Sigmoid colon (tissue), 4 donors: ENCODE data around the gene DHX58.

Experiments
- CTCF ChIP-seq, 4 experiments: fragments of 450-650 bp in 3 of 4; fragments of 200-600 bp in 1 of 4; IDR thresholded peaks; one replicate each; pipeline ENCODE4 v1.5.1; 2016 to 2019; ENCODE audit warnings: antibody characterized with exemption in 4 of 4, mild to moderate bottlenecking in 3 of 4, moderate library complexity in 2 of 4
- POLR2AphosphoS5 ChIP-seq, 4 donors: sonication (generic); formaldehyde crosslinking; IDR thresholded peaks; one replicate each; pipeline ENCODE4 v1.6.1; 2017; ENCODE audit warnings: antibody characterized with exemption in 4 of 4

DNA sequence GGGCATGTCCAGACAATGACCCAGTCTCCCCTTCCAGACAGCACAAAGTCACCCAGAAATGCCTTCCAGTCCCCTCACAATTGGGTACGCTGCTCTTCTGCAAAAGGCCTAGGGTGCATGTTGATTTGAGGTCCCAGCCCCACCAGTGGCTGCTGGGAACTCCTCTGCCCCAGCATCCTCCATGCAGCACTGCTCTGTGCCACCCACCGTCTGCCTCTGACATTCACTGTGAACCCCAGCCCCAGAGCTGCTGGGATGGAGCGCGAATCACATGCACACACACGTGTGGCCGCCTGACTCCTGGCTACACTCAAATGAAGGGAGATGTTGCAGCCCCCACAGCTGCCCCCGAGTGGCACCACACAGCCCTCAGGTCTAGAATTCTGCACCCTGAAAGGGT is 60.9 kb downstream of the DHX58 start:
- TF ChIP-seq CTCF (IDR thresholded peaks at IDR 0.05), result no peak
- no peak for TF ChIP-seq POLR2AphosphoS5 (IDR thresholded peaks at IDR 0.05)
